Cardiac muscle cell (in vitro differentiated cells and primary cell): ENCODE results near the gene DAPK1. TPM values are rescaled to one million over a fixed set of nuclear protein-coding genes. Genes with fewer than 3 reads are reported as not detected.

Experiments used
- DNase-seq, 2 donors: peaks; one replicate each; pipeline versions ENCODE4 v3.0.0 to v3.0.0-alpha.2; 2010 to 2017; ENCODE audit warnings: low read depth in 1 of 2, low spot score in 1 of 2
- H3K27ac ChIP-seq: fragments of 200-600 bp; sonication (generic); 2 replicates; pipeline ENCODE4 v1.5.1; 2016
- H3K27me3 ChIP-seq: fragments of 200-600 bp; sonication (generic); 2 replicates; pipeline ENCODE4 v1.6.0; 2016; ENCODE audit warnings: control low read depth
- H3K36me3 ChIP-seq: fragments of 200-600 bp; sonication (generic); 2 replicates; pipeline ENCODE4 v1.5.1; 2016; ENCODE audit warnings: control low read depth
- H3K4me1 ChIP-seq: fragments of 200-600 bp; sonication (generic); 2 replicates; pipeline ENCODE4 v1.8.1; 2017; ENCODE audit warnings: low read depth, mild to moderate bottlenecking, mixed run types
- H3K4me3 ChIP-seq: fragments of 200-600 bp; sonication (generic); 2 replicates; pipeline ENCODE4 v1.5.1; 2016; ENCODE audit warnings: mild to moderate bottlenecking
- H3K9me3 ChIP-seq: fragments of 200-600 bp; sonication (generic); 2 replicates; pipeline ENCODE4 v1.5.1; 2017; ENCODE audit warnings: low read depth, mild to moderate bottlenecking, control low read depth
- polyA plus RNA-seq: library from polyadenylated mRNA; unstranded; fragments of >200 nt; fragmentation: Nextera tagmentation; extraction: Ambion mirVana; gene quantifications from 2 replicates; pipeline ENCODE4 v1.2.1, GENCODE V29; 2016
- total RNA-seq: library from RNA; depleted of rRNA; stranded (reverse); fragments of >200 nt; gene quantifications from 2 replicates; pipeline ENCODE4 v1.2.3, GENCODE V29; 2016
- TF ChIP-seq, protein P1 (sequence below): IDR thresholded peaks from 2 replicates; pipeline ENCODE4 v1.5.1; 2012; ENCODE audit warnings: low read depth, mild to moderate bottlenecking, low read length

Gene DAPK1
- total and polyA plus RNA-seq, 2 experiments from 2014 or later = 21.0 to 39.6 TPM

DNA sequence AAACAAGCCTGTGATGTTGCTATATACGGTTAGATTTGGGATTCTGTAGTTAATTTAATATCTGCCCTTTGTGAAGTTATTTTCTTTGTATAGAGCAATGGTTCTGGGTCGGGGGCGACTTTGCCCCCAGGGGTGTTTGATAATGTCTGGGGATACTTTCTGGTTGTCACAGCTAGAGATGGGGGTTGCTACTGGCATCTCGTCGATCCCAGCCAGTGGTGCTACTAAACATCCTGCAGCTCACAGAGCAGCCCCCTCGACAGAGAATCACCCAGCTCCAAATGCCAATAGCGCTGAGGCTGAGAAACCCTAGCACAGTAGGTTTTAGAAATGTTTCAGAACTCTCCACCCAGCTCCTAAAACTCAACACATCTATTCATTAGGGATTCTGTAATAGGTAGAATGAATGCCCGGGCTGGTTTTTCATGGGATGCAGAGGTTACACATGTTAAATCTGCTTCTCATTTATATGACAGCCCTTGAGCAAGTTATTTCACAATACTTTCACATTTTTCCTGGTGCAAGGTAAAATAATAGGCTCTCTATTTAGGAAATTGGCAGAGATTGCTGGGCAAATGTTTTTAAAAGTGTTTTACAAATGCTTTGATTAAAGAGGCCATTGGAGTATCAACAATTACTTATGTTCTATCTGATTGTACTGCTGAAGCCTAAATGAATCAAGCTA is 153.1 kb downstream of the DAPK1 start:
- Histone ChIP-seq H3K27ac (no peak overlapping the region), H3K27me3 (no peaks in the 10 kb centered on the region), H3K36me3 (peaks cover 14% of the 10 kb centered on the region), H3K4me3 (no peak overlapping the region), H3K9me3 (no peaks in the 10 kb centered on the region), H3K4me1 (no peaks in the 10 kb centered on the region)
- TF ChIP-seq, protein P1, sequence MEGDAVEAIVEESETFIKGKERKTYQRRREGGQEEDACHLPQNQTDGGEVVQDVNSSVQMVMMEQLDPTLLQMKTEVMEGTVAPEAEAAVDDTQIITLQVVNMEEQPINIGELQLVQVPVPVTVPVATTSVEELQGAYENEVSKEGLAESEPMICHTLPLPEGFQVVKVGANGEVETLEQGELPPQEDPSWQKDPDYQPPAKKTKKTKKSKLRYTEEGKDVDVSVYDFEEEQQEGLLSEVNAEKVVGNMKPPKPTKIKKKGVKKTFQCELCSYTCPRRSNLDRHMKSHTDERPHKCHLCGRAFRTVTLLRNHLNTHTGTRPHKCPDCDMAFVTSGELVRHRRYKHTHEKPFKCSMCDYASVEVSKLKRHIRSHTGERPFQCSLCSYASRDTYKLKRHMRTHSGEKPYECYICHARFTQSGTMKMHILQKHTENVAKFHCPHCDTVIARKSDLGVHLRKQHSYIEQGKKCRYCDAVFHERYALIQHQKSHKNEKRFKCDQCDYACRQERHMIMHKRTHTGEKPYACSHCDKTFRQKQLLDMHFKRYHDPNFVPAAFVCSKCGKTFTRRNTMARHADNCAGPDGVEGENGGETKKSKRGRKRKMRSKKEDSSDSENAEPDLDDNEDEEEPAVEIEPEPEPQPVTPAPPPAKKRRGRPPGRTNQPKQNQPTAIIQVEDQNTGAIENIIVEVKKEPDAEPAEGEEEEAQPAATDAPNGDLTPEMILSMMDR = no peak
- DNase-seq = peak in 1 of 2 donors; percentile 18

DNA sequence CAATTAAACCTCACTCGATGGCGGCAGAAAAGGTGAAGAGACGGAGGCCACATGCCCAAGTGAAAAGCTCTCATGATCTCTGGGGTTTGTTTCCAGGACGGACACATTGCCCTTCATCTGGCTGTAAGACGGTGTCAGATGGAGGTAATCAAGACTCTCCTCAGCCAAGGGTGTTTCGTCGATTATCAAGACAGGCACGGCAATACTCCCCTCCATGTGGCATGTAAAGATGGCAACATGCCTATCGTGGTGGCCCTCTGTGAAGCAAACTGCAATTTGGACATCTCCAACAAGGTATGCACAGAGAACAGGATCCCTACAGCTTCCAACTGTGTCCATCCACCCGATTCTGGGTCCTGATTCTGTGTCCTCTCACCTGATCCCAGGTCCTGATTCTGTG is 153.8 kb downstream of the DAPK1 start:
- no peaks in the 10 kb centered on the region for H3K9me3 ChIP-seq
- no peaks in the 10 kb centered on the region for H3K27me3 ChIP-seq
- H3K4me3 ChIP-seq = no peak overlapping the region
- H3K36me3 ChIP-seq = peaks cover 14% of the 10 kb centered on the region
- no peak for DNase-seq
- H3K4me1 ChIP-seq = no peaks in the 10 kb centered on the region
- TF ChIP-seq, protein P1 = no peak
- no peak overlapping the region for H3K27ac ChIP-seq

DNA sequence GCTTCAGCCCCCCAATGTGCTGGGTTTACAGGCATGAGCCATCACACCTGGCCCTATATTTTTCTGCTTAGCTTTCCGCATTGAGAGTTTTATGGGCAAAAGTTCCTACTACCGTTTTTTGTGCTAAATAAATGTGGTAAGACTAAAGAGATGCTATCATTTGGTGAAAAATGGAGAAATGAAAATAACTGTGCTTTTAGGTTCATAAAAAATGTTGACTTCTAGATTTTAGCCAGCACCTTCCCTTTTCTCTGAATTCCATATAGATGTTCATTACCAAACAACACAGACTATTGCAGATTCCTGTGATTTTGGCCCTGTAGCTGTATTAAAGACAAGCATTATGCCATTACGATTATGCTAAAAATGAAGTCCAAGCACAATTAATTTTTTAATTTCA is 156.3 kb downstream of the DAPK1 start:
- no peak for DNase-seq
- no peak overlapping the region for H3K27ac ChIP-seq
- TF ChIP-seq, protein P1 = no peak
- no peaks in the 10 kb centered on the region for H3K9me3 ChIP-seq
- no peaks in the 10 kb centered on the region for H3K4me1 ChIP-seq
- no peaks in the 10 kb centered on the region for H3K27me3 ChIP-seq
- H3K36me3 ChIP-seq = peaks cover 14% of the 10 kb centered on the region
- no peak overlapping the region for H3K4me3 ChIP-seq

DNA sequence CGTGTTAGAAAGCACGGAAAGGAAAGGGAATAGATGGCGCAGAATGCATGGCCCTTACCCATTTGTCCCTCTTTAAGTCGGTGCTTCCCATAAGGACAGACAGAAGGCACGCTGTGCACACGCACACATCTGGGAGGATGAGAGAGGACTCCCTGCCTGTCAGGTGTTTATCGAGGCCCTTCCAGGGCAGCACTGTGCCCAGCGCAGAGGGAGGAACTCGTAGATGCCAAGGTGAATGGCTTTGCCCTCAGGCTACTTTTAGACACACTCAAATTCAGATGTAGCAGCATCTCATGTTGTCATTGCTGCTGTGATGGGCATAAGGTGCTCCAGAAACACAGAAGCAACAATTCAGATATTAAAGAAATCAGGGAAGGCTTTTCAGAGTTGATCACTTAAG is 158.1 kb downstream of the DAPK1 start:
- Histone ChIP-seq H3K4me1 (no peaks in the 10 kb centered on the region), H3K9me3 (no peaks in the 10 kb centered on the region), H3K4me3 (no peak overlapping the region), H3K27ac (no peak overlapping the region), H3K27me3 (no peaks in the 10 kb centered on the region), H3K36me3 (peaks cover 5% of the 10 kb centered on the region)
- no peak for DNase-seq
- TF ChIP-seq, protein P1 = no peak

DNA sequence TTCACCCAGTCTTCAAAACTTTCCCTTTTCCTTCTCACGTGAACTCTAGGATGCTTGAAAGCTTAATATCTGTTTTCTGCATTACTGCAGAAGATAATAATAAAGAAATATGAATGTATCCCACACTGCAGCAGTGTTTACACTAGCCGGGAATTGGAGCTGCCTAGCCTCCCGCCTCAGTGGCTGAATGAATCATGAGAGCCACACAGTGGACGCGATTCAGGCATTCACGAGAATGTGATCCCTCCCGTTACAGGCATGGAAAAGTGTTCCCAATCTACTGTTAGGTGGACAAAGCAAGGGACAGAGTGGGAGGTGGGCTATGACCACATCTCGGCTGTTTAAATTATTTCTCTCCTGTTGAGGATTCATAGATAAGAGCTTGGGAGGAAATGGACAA is 158.8 kb downstream of the DAPK1 start:
- TF ChIP-seq, protein P1 = peak; percentile 40
- no peaks in the 10 kb centered on the region for H3K4me1 ChIP-seq
- no peaks in the 10 kb centered on the region for H3K36me3 ChIP-seq
- no peaks in the 10 kb centered on the region for H3K9me3 ChIP-seq
- H3K27me3 ChIP-seq = no peaks in the 10 kb centered on the region
- no peak overlapping the region for H3K27ac ChIP-seq
- peak in 1 of 2 donors; percentile 70 for DNase-seq
- no peak overlapping the region for H3K4me3 ChIP-seq

DNA sequence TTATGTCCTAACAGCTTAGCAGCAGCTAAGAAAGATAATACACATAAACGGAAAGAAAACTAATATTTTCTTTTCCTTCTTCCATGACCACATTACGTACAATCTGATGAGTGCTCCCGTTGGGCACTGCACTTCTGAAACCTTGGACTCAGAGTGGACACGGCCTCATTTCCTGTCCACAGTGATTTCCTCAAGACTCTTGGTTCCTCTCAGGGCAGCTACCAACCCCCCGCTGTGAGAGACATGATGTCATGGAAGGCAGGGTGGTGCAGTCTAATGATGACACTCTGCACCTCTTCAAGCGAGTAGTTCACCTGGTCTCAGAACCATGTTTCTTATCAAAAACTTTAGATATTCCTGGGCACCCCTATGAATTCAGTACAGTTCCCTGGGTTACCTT is 159.5 kb downstream of the DAPK1 start:
- TF ChIP-seq, protein P1 = no peak
- Histone ChIP-seq H3K4me1 (no peaks in the 10 kb centered on the region), H3K4me3 (no peak overlapping the region), H3K36me3 (no peaks in the 10 kb centered on the region), H3K27me3 (no peaks in the 10 kb centered on the region), H3K27ac (no peak overlapping the region), H3K9me3 (no peaks in the 10 kb centered on the region)
- peak in 1 of 2 donors; percentile 41 for DNase-seq
